GM21737 (cell line): Measurements from ENCODE around the gene ZNF385B.
"Not testable (repeated sequence)": the region's sequence is repeated elsewhere in the genome, so short reads cannot be mapped to it uniquely, and the experiment has no call there.

Source experiments
- ATAC-seq: cut with Tn5 transposase; IDR thresholded peaks from one replicate; pipeline ENCODE4 v1.9.1; 2021; ENCODE audit warnings: mild to moderate bottlenecking, moderate library complexity; ENCODE audit not compliant: unreplicated experiment

Gene ZNF385B

GRCh38 chr2:179804206-179804605 lies 57.2 kb downstream of the ZNF385B start:
- ATAC-seq = no peak

GRCh38 chr2:179802051-179802882 lies 59.1 kb downstream of the ZNF385B start:
- no peak for ATAC-seq

GRCh38 chr2:179800776-179801175 lies 60.6 kb downstream of the ZNF385B start:
- no peak for ATAC-seq

- no peak for ATAC-seq
These were observed 65.0 kb downstream of the ZNF385B start for GRCh38 chr2:179796213-179797007.

- no peak for ATAC-seq
These were observed 67.5 kb downstream of the ZNF385B start for GRCh38 chr2:179793902-179794301.

- no peak for ATAC-seq
These were observed 68.2 kb downstream of the ZNF385B start for GRCh38 chr2:179793238-179793637.

GRCh38 chr2:179790235-179791217 lies 70.9 kb downstream of the ZNF385B start:
- ATAC-seq = no peak

- no peak for ATAC-seq
These were observed 73.3 kb downstream of the ZNF385B start for GRCh38 chr2:179788104-179788503.

- no peak for ATAC-seq
These were observed 73.8 kb downstream of the ZNF385B start for GRCh38 chr2:179787601-179788000.

- no peak for ATAC-seq
These were observed 75.5 kb downstream of the ZNF385B start for GRCh38 chr2:179785902-179786301.

GRCh38 chr2:179782346-179782745 lies 79.1 kb downstream of the ZNF385B start:
- not testable (repeated sequence) for ATAC-seq

GRCh38 chr2:179773986-179774385 lies 87.4 kb downstream of the ZNF385B start:
- no peak for ATAC-seq

GRCh38 chr2:179772346-179772745 lies 89.1 kb downstream of the ZNF385B start:
- no peak for ATAC-seq

GRCh38 chr2:179771791-179772190 lies 89.6 kb downstream of the ZNF385B start:
- no peak for ATAC-seq

- ATAC-seq = no peak
These were observed 91.4 kb downstream of the ZNF385B start for GRCh38 chr2:179770029-179770428.

GRCh38 chr2:179769323-179769722 lies 92.1 kb downstream of the ZNF385B start:
- ATAC-seq = no peak

GRCh38 chr2:179768765-179769164 lies 92.6 kb downstream of the ZNF385B start:
- no peak for ATAC-seq

GRCh38 chr2:179765666-179766065 lies 95.7 kb downstream of the ZNF385B start:
- ATAC-seq = no peak

GRCh38 chr2:179764710-179765109 lies 96.7 kb downstream of the ZNF385B start:
- ATAC-seq = peak; percentile 87

GRCh38 chr2:179758636-179759035 lies 102.8 kb downstream of the ZNF385B start:
- no peak for ATAC-seq
